Measurements from ENCODE around the gene NOL6. TPM values are rescaled to one million over a fixed set of nuclear protein-coding genes. Genes with fewer than 3 reads are reported as not detected.
A peak's percentile ranks its signal among the peaks of the same experiment; 100 is the strongest.

Gene NOL6
- total and polyA plus RNA-seq, 9 of the 15 experiments (the other 6 are each of a cell fraction or from before 2014, with no cell fraction given) = 7.7 to 58.9 (median 27.0) TPM

DNA sequence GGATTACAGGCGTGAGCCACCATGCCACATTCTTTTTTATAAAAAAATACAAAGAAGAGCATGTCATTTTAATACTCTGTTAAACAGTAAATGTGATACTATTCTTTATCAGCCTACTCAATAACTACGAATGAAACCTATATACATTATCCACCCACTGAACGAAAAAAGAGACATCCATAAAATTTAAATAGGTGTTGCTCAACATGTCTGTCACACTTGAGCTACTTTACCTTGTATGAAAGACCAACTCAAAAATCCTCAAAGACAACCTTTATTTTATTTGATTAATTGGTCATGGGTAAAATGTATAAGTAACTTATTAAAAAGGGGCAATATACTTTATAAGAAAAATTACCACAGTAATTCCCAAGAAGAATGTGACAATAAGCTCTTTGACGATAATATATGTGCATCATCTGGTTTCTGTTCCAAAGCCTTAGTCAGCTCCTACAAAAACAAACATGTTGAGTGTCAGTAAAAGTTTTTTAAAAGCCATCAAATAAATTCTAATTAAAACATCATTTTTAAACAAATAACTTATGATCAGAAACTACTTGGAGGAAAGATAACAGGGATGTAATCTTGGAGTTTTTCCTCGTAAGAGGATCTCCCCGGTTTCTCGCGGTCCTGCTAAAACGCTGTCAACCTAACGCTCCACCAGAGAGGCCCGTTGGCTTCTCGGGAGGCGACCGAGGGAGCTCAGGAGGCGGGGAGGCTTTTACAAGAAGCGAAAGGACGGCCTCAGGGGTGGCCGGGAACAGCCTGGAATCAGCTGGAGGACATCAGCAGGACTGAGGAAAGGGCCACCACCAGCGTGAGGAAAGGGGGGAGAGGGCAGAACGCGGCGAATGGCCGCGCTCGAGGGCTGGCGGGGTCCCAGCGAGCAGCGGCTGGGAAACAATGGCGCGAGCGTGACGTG, 36.8 kb upstream of the NOL6 start (continued):
- TF ChIP-seq, protein P1, sequence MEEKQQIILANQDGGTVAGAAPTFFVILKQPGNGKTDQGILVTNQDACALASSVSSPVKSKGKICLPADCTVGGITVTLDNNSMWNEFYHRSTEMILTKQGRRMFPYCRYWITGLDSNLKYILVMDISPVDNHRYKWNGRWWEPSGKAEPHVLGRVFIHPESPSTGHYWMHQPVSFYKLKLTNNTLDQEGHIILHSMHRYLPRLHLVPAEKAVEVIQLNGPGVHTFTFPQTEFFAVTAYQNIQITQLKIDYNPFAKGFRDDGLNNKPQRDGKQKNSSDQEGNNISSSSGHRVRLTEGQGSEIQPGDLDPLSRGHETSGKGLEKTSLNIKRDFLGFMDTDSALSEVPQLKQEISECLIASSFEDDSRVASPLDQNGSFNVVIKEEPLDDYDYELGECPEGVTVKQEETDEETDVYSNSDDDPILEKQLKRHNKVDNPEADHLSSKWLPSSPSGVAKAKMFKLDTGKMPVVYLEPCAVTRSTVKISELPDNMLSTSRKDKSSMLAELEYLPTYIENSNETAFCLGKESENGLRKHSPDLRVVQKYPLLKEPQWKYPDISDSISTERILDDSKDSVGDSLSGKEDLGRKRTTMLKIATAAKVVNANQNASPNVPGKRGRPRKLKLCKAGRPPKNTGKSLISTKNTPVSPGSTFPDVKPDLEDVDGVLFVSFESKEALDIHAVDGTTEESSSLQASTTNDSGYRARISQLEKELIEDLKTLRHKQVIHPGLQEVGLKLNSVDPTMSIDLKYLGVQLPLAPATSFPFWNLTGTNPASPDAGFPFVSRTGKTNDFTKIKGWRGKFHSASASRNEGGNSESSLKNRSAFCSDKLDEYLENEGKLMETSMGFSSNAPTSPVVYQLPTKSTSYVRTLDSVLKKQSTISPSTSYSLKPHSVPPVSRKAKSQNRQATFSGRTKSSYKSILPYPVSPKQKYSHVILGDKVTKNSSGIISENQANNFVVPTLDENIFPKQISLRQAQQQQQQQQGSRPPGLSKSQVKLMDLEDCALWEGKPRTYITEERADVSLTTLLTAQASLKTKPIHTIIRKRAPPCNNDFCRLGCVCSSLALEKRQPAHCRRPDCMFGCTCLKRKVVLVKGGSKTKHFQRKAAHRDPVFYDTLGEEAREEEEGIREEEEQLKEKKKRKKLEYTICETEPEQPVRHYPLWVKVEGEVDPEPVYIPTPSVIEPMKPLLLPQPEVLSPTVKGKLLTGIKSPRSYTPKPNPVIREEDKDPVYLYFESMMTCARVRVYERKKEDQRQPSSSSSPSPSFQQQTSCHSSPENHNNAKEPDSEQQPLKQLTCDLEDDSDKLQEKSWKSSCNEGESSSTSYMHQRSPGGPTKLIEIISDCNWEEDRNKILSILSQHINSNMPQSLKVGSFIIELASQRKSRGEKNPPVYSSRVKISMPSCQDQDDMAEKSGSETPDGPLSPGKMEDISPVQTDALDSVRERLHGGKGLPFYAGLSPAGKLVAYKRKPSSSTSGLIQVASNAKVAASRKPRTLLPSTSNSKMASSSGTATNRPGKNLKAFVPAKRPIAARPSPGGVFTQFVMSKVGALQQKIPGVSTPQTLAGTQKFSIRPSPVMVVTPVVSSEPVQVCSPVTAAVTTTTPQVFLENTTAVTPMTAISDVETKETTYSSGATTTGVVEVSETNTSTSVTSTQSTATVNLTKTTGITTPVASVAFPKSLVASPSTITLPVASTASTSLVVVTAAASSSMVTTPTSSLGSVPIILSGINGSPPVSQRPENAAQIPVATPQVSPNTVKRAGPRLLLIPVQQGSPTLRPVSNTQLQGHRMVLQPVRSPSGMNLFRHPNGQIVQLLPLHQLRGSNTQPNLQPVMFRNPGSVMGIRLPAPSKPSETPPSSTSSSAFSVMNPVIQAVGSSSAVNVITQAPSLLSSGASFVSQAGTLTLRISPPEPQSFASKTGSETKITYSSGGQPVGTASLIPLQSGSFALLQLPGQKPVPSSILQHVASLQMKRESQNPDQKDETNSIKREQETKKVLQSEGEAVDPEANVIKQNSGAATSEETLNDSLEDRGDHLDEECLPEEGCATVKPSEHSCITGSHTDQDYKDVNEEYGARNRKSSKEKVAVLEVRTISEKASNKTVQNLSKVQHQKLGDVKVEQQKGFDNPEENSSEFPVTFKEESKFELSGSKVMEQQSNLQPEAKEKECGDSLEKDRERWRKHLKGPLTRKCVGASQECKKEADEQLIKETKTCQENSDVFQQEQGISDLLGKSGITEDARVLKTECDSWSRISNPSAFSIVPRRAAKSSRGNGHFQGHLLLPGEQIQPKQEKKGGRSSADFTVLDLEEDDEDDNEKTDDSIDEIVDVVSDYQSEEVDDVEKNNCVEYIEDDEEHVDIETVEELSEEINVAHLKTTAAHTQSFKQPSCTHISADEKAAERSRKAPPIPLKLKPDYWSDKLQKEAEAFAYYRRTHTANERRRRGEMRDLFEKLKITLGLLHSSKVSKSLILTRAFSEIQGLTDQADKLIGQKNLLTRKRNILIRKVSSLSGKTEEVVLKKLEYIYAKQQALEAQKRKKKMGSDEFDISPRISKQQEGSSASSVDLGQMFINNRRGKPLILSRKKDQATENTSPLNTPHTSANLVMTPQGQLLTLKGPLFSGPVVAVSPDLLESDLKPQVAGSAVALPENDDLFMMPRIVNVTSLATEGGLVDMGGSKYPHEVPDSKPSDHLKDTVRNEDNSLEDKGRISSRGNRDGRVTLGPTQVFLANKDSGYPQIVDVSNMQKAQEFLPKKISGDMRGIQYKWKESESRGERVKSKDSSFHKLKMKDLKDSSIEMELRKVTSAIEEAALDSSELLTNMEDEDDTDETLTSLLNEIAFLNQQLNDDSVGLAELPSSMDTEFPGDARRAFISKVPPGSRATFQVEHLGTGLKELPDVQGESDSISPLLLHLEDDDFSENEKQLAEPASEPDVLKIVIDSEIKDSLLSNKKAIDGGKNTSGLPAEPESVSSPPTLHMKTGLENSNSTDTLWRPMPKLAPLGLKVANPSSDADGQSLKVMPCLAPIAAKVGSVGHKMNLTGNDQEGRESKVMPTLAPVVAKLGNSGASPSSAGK (IDR thresholded peaks at IDR 0.05) = peak; percentile 51
- peak; percentile 73; the same call in 1 of the 2 replicates for TF ChIP-seq TAF7 (tag; IDR thresholded peaks at IDR 0.05)
- TF ChIP-seq ARNT (IDR thresholded peaks at IDR 0.05) = no peak
- no peak for TF ChIP-seq TAF15 (IDR thresholded peaks at IDR 0.05; ENCODE audit: low read depth, low read length)
- TF ChIP-seq NFIC (IDR thresholded peaks at IDR 0.05) = peak; percentile 68
- 0 out of 4 replicates have a peak, but pooled peaks of 1 of the 2 experiments have one; percentile 28 for TF ChIP-seq TEAD1 (CRISPR knock-in tag; IDR thresholded peaks at IDR 0.05)
- TF ChIP-seq ZNF668 (CRISPR knock-in tag; IDR thresholded peaks at IDR 0.05) = no peak
- peak; percentile 77 for TF ChIP-seq TAF1 (IDR thresholded peaks at IDR 0.05; ENCODE audit: control insufficient read depth, extremely low read depth, insufficient read depth, low read length, severe bottlenecking)
- TF ChIP-seq CXXC5 (CRISPR knock-in tag; IDR thresholded peaks at IDR 0.05) = peak; percentile 70
- no peak for TF ChIP-seq CAMTA2 (CRISPR knock-in tag; conservative IDR thresholded peaks at IDR 0.05)
- no peak for TF ChIP-seq JUNB (CRISPR knock-in tag; conservative IDR thresholded peaks at IDR 0.05)
- TF ChIP-seq SAFB2 (IDR thresholded peaks at IDR 0.05; ENCODE audit: borderline replicate concordance, low read depth, low read length, severe bottlenecking) = no peak
- TF ChIP-seq HEY1 (CRISPR knock-in tag; IDR thresholded peaks at IDR 0.05; ENCODE audit: borderline replicate concordance) = no peak
- TF ChIP-seq CHD4 (IDR thresholded peaks at IDR 0.05; ENCODE audit: insufficient read depth, insufficient replicate concordance, low read depth, low read length, poor library complexity, severe bottlenecking) = no peak
